Tibial artery (tissue), 4 donors: ENCODE measurements around the gene TMEM225B.
"Not testable (repeated sequence)": the region's sequence is repeated elsewhere in the genome, so short reads cannot be mapped to it uniquely, and the experiment has no call there.

ENCODE experiments used
- DNase-seq, 2 donors: peaks; one replicate each; pipeline ENCODE4 v3.0.0-alpha.2; 2019
- H3K27ac ChIP-seq, 2 donors: fragments of 200-600 bp; sonication (generic) in 1 of 2; 1 replicate in 1 of 2; 2 replicates in 1 of 2; pipeline ENCODE4 v1.5.1; 2018 to 2019; ENCODE audit warnings: mild to moderate bottlenecking in 1 of 2
- H3K27me3 ChIP-seq, 2 donors: fragments of 200-600 bp; sonication (generic) in 1 of 2; one replicate each; pipeline versions ENCODE4 v1.5.1 to v1.6.0; 2016 to 2019
- H3K36me3 ChIP-seq, 3 donors: fragments of 200-600 bp; sonication (generic) in 2 of 3; one replicate each; pipeline ENCODE4 v1.5.1; 2016 to 2019; ENCODE audit warnings: mild to moderate bottlenecking in 2 of 3
- H3K4me1 ChIP-seq, 4 donors: fragments of 200-600 bp; sonication (generic) in 2 of 4; 1 replicate in 3 of 4; 2 replicates in 1 of 4; pipeline ENCODE4 v1.5.1; 2016 to 2019
- H3K4me3 ChIP-seq, 2 donors: fragments of 200-600 bp; sonication (generic) in 1 of 2; 1 replicate in 1 of 2; 2 replicates in 1 of 2; pipeline ENCODE4 v1.5.1; 2018 to 2019; ENCODE audit warnings: mild to moderate bottlenecking in 2 of 2
- H3K9me3 ChIP-seq, 3 donors: fragments of 200-600 bp; sonication (generic) in 1 of 3; one replicate each; pipeline ENCODE4 v1.5.1; 2016 to 2019
- CTCF ChIP-seq, 2 experiments: fragments of 200-600 bp in 1 of 2; fragments of 450-650 bp in 1 of 2; IDR thresholded peaks; one replicate each; pipeline ENCODE4 v1.5.1; 2017 to 2019; ENCODE audit warnings: antibody characterized with exemption in 2 of 2, mild to moderate bottlenecking in 1 of 2, moderate library complexity in 1 of 2
- intact Hi-C: fragments of 100-400 bp; cut with DNase I; formaldehyde crosslinking; loops from one replicate; pipeline ENCODE4 v1.15.0; 2023; ENCODE audit warnings: low total_unique reads

TMEM225B gene

GRCh38 chr7:99571768-99572167 is 26.3 kb upstream of the TMEM225B start:
- no peak for TF ChIP-seq CTCF (IDR thresholded peaks at IDR 0.05)
- DNase-seq, result no peak
- no peaks in the 10 kb centered on the region for H3K27me3 ChIP-seq
- intact Hi-C loops, result no loop called here
- H3K27ac ChIP-seq, result no peak overlapping the region
- H3K4me3 ChIP-seq, result no peak overlapping the region
- H3K9me3 ChIP-seq, result no peaks in the 10 kb centered on the region
- H3K4me1 ChIP-seq, result no peaks in the 10 kb centered on the region
- peaks cover 36 to 66% (median 51%) of the 10 kb centered on the region in 3 donors for H3K36me3 ChIP-seq

- TF ChIP-seq CTCF (IDR thresholded peaks at IDR 0.05), result no peak
- intact Hi-C loops, result no loop called here
- DNase-seq, result no peak
- H3K9me3 ChIP-seq, result no peaks in the 10 kb centered on the region
- H3K36me3 ChIP-seq, result peaks cover 34 to 52% (median 46%) of the 10 kb centered on the region in 3 donors
- H3K27me3 ChIP-seq, result no peaks in the 10 kb centered on the region
- H3K4me3 ChIP-seq, result no peak overlapping the region
- no peaks in the 10 kb centered on the region for H3K4me1 ChIP-seq
- H3K27ac ChIP-seq, result no peak overlapping the region
Observed at GRCh38 chr7:99573257-99573656, 24.8 kb upstream of the TMEM225B start.

GRCh38 chr7:99576251-99576650 is 21.8 kb upstream of the TMEM225B start:
- peaks cover 19 to 26% (median 22%) of the 10 kb centered on the region in 3 donors for H3K36me3 ChIP-seq
- DNase-seq, result no peak
- H3K9me3 ChIP-seq, result no peaks in the 10 kb centered on the region
- intact Hi-C loops, result no loop called here
- no peak overlapping the region for H3K4me3 ChIP-seq
- no peaks in the 10 kb centered on the region for H3K27me3 ChIP-seq
- no peak for TF ChIP-seq CTCF (IDR thresholded peaks at IDR 0.05)
- no peak overlapping the region for H3K27ac ChIP-seq
- peaks cover 0 to 11% (median 4%) of the 10 kb centered on the region in 4 donors for H3K4me1 ChIP-seq

GRCh38 chr7:99579281-99579955 is 18.6 kb upstream of the TMEM225B start:
- intact Hi-C loops, result no loop called here
- no peaks in the 10 kb centered on the region for H3K36me3 ChIP-seq
- H3K27me3 ChIP-seq, result no peaks in the 10 kb centered on the region
- no peak for DNase-seq
- H3K4me1 ChIP-seq, result peaks cover 0 to 11% (median 4%) of the 10 kb centered on the region in 4 donors
- TF ChIP-seq CTCF (IDR thresholded peaks at IDR 0.05), result no peak
- H3K27ac ChIP-seq, result no peak overlapping the region
- no peaks in the 10 kb centered on the region for H3K9me3 ChIP-seq
- H3K4me3 ChIP-seq, result peak overlapping the region; percentile 53 to 70

GRCh38 chr7:99579956-99580777 is 17.9 kb upstream of the TMEM225B start:
- TF ChIP-seq CTCF (IDR thresholded peaks at IDR 0.05), result peak in 1 of 2 experiments; percentile 6
- no peak for DNase-seq

GRCh38 chr7:99580778-99581332 is 17.2 kb upstream of the TMEM225B start:
- H3K27me3 ChIP-seq, H3K9me3 ChIP-seq, H3K36me3 ChIP-seq, intact Hi-C loops, DNase-seq: not testable (repeated sequence)
- Histone ChIP-seq H3K27ac (peak overlapping the region in 1 of 2 donors; percentile 32), H3K4me3 (peak overlapping the region; percentile 53 to 70), H3K4me1 (peaks cover 0 to 11% (median 4%) of the 10 kb centered on the region in 4 donors)

More at GRCh38 chr7:99579956-99580777, 17.9 kb upstream of the TMEM225B start:
- Histone ChIP-seq H3K27me3 (no peaks in the 10 kb centered on the region), H3K4me1 (peaks cover 0 to 11% (median 4%) of the 10 kb centered on the region in 4 donors), H3K9me3 (no peaks in the 10 kb centered on the region), H3K4me3 (peak overlapping the region; percentile 53 to 70), H3K36me3 (no peaks in the 10 kb centered on the region), H3K27ac (peak overlapping the region; percentile 32 to 40)
- intact Hi-C loops, result no loop called here
